Vagina (tissue), 2 donors: ENCODE measurements around the gene GPRIN1. TPM values are rescaled to one million over a fixed set of nuclear protein-coding genes. Genes with fewer than 3 reads are reported as not detected.

ENCODE experiments used
- DNase-seq, 2 donors: peaks; one replicate each; pipeline ENCODE4 v3.0.0-alpha.2; 2017; ENCODE audit errors: extremely low spot score in 2 of 2
- H3K27ac ChIP-seq: fragments of 200-600 bp; sonication (generic); one replicate; pipeline ENCODE4 v1.5.1; 2019
- H3K27me3 ChIP-seq: fragments of 200-600 bp; sonication (generic); one replicate; pipeline ENCODE4 v1.5.1; 2019
- H3K36me3 ChIP-seq, 2 donors: fragments of 200-600 bp; sonication (generic); one replicate each; pipeline ENCODE4 v1.5.1; 2017 to 2019
- H3K4me1 ChIP-seq: fragments of 200-600 bp; sonication (generic); one replicate; pipeline ENCODE4 v1.5.1; 2019
- H3K4me3 ChIP-seq, 2 donors: fragments of 200-600 bp; sonication (generic); 1 replicate in 1 of 2; 2 replicates in 1 of 2; pipeline ENCODE4 v1.5.1; 2016 to 2019
- H3K9me3 ChIP-seq: fragments of 200-600 bp; sonication (generic); one replicate; pipeline ENCODE4 v1.5.1; 2019
- CTCF ChIP-seq, 3 experiments: fragments of 450-650 bp in 2 of 3; fragments of 200-600 bp in 1 of 3; sonication (generic) in 1 of 3; IDR thresholded peaks; one replicate each; pipeline ENCODE4 v1.5.1; 2017 to 2019; ENCODE audit warnings: antibody characterized with exemption in 3 of 3, mild to moderate bottlenecking in 2 of 3, moderate library complexity in 2 of 3
- POLR2A ChIP-seq, 2 donors: fragments of 450-650 bp; IDR thresholded peaks; one replicate each; pipeline ENCODE4 v1.6.1; 2017; ENCODE audit warnings: antibody characterized with exemption in 2 of 2, mild to moderate bottlenecking in 2 of 2, moderate library complexity in 2 of 2
- POLR2AphosphoS5 ChIP-seq, 2 donors: sonication (generic); formaldehyde crosslinking; IDR thresholded peaks; one replicate each; pipeline ENCODE4 v1.9.0; 2017; ENCODE audit warnings: antibody characterized with exemption in 2 of 2, mild to moderate bottlenecking in 2 of 2, low read depth in 1 of 2; ENCODE audit not compliant: insufficient read depth in 1 of 2
- intact Hi-C: fragments of 100-400 bp; cut with DNase I; formaldehyde crosslinking; loops from one replicate; pipeline ENCODE4 v1.15.1; 2023
- total RNA-seq: library from RNA; depleted of rRNA; stranded (reverse); fragments of >200 nt; gene quantifications from one replicate; pipeline ENCODE4 v1.2.3, GENCODE V29; 2016

The GPRIN1 gene
- total RNA-seq, 1 donor from 2014 or later: 0.49 TPM

- no peaks in the 10 kb centered on the region for H3K36me3 ChIP-seq
- DNase-seq: no peak
- no peak overlapping the region for H3K4me3 ChIP-seq
- H3K9me3 ChIP-seq: no peaks in the 10 kb centered on the region
- no peaks in the 10 kb centered on the region for H3K4me1 ChIP-seq
- TF ChIP-seq POLR2A (IDR thresholded peaks at IDR 0.05) (no peak), CTCF (IDR thresholded peaks at IDR 0.05) (no peak), POLR2AphosphoS5 (IDR thresholded peaks at IDR 0.05; ENCODE audit: insufficient read depth in 1 of 2, low read depth in 1 of 2) (no peak)
- intact Hi-C loops: no loop called here
- no peak overlapping the region for H3K27ac ChIP-seq
- no peaks in the 10 kb centered on the region for H3K27me3 ChIP-seq
Measured at GRCh38 chr5:176579323-176579722, 30.6 kb downstream of the GPRIN1 start.

- intact Hi-C loops: no loop called here
- Histone ChIP-seq H3K9me3 (no peaks in the 10 kb centered on the region), H3K4me1 (no peaks in the 10 kb centered on the region), H3K4me3 (no peak overlapping the region), H3K36me3 (no peaks in the 10 kb centered on the region), H3K27ac (no peak overlapping the region), H3K27me3 (no peaks in the 10 kb centered on the region)
- TF ChIP-seq CTCF (IDR thresholded peaks at IDR 0.05) (peak in 2 of 3 experiments; percentile 21 to 36), POLR2AphosphoS5 (IDR thresholded peaks at IDR 0.05; ENCODE audit: insufficient read depth in 1 of 2, low read depth in 1 of 2) (no peak)
- no peak for DNase-seq
Measured at GRCh38 chr5:176578391-176578808, 31.6 kb downstream of the GPRIN1 start.

GRCh38 chr5:176577312-176578176, 32.4 kb downstream of the GPRIN1 start:
- DNase-seq: no peak
- H3K27me3 ChIP-seq: no peaks in the 10 kb centered on the region
- no peaks in the 10 kb centered on the region for H3K4me1 ChIP-seq
- no peak for TF ChIP-seq POLR2A (IDR thresholded peaks at IDR 0.05)
- TF ChIP-seq CTCF (IDR thresholded peaks at IDR 0.05): no peak
- no peak for TF ChIP-seq POLR2AphosphoS5 (IDR thresholded peaks at IDR 0.05; ENCODE audit: insufficient read depth in 1 of 2, low read depth in 1 of 2)
- no peaks in the 10 kb centered on the region for H3K36me3 ChIP-seq
- H3K4me3 ChIP-seq: no peak overlapping the region
- intact Hi-C loops: no loop called here
- no peak overlapping the region for H3K27ac ChIP-seq
- no peaks in the 10 kb centered on the region for H3K9me3 ChIP-seq

GRCh38 chr5:176575488-176576422, 34.2 kb downstream of the GPRIN1 start:
- intact Hi-C loops: no loop called here
- Histone ChIP-seq H3K27ac (no peak overlapping the region), H3K4me3 (no peak overlapping the region), H3K4me1 (no peaks in the 10 kb centered on the region), H3K36me3 (no peaks in the 10 kb centered on the region), H3K9me3 (no peaks in the 10 kb centered on the region), H3K27me3 (no peaks in the 10 kb centered on the region)
- DNase-seq: no peak
- TF ChIP-seq POLR2AphosphoS5 (IDR thresholded peaks at IDR 0.05; ENCODE audit: insufficient read depth in 1 of 2, low read depth in 1 of 2): no peak
- no peak for TF ChIP-seq POLR2A (IDR thresholded peaks at IDR 0.05)
- TF ChIP-seq CTCF (IDR thresholded peaks at IDR 0.05): no peak
